ENCODE data around the gene C16orf82.

C16orf82 gene

DNA sequence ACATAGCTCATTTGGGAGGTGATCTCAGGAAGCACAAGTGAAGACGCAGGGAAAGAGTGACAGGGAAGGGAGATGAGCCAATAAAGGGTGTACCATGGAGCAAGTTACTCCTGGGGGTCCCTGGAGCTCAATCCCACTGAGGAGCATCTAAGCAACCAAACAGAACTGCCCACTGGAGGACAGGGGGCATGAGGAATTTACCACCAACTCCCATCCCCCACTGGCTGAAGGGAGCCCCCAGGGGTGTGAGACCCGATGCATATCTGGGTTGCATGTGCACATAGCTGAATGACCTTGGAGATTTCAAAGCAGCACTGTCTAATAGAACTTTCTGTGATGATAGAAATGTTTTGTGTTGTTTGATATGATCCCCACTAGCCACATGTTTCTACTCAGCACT is 29.6 kb downstream of the C16orf82 start:
- no peaks in the 10 kb centered on the region for H3K36me3 ChIP-seq (ENCODE audit: insufficient read depth, low read length)
- H3K9ac ChIP-seq (ENCODE audit: low read length): no peak overlapping the region
- no peaks in the 10 kb centered on the region for H3K27me3 ChIP-seq (ENCODE audit: insufficient read depth, low read length)
- no peaks in the 10 kb centered on the region for H3F3A ChIP-seq (ENCODE audit: insufficient read depth, low read length)
- TF ChIP-seq EZH2 (IDR thresholded peaks at IDR 0.05; ENCODE audit: borderline replicate concordance, low read length): no peak
- TF ChIP-seq, protein P1, sequence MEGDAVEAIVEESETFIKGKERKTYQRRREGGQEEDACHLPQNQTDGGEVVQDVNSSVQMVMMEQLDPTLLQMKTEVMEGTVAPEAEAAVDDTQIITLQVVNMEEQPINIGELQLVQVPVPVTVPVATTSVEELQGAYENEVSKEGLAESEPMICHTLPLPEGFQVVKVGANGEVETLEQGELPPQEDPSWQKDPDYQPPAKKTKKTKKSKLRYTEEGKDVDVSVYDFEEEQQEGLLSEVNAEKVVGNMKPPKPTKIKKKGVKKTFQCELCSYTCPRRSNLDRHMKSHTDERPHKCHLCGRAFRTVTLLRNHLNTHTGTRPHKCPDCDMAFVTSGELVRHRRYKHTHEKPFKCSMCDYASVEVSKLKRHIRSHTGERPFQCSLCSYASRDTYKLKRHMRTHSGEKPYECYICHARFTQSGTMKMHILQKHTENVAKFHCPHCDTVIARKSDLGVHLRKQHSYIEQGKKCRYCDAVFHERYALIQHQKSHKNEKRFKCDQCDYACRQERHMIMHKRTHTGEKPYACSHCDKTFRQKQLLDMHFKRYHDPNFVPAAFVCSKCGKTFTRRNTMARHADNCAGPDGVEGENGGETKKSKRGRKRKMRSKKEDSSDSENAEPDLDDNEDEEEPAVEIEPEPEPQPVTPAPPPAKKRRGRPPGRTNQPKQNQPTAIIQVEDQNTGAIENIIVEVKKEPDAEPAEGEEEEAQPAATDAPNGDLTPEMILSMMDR (IDR thresholded peaks at IDR 0.05; ENCODE audit: low read length): no peak
- H4K20me1 ChIP-seq (ENCODE audit: insufficient read depth, low read length): no peaks in the 10 kb centered on the region
- no peak overlapping the region for H3K4me3 ChIP-seq (ENCODE audit: low read depth, low read length, poor library complexity, severe bottlenecking)
- no peak overlapping the region for H3K27ac ChIP-seq (ENCODE audit: low read depth, low read length, poor library complexity, severe bottlenecking)
- no peaks in the 10 kb centered on the region for H3K9me3 ChIP-seq (ENCODE audit: low read length)
- no peaks in the 10 kb centered on the region for H3K9me2 ChIP-seq (ENCODE audit: low read depth, low read length)
- no peak overlapping the region for H2AFZ ChIP-seq (ENCODE audit: low read length)
- no peaks in the 10 kb centered on the region for H3K4me1 ChIP-seq (ENCODE audit: insufficient read depth, low read length, severe bottlenecking)
- H3K79me2 ChIP-seq (ENCODE audit: insufficient read depth, low read length): no peaks in the 10 kb centered on the region
- H3K4me2 ChIP-seq (ENCODE audit: low read length): no peak overlapping the region

DNA sequence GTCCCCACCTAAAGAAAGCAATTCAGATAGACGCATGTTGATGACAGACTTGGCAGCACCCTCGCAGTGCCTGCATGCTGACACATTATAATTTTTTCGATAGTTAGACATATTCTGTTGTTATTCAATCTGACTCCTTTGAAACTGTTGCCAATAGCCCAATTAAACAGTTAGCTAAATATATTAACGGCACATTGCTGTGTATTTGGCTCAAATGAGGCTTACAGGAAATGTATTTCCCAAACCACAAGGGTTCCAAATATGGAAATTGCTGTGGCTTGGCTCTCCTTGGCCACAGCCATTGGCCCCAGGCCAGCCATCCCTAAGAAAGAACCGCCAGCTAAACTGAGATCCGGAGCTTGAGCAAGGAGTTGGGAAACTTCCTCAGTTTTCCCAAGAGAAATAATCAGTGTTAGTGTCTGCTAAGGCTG is 31.1 kb downstream of the C16orf82 start:
- no peak for TF ChIP-seq EZH2 (IDR thresholded peaks at IDR 0.05; ENCODE audit: borderline replicate concordance, low read length)
- TF ChIP-seq, protein P1 (IDR thresholded peaks at IDR 0.05; ENCODE audit: low read length): no peak
- no peaks in the 10 kb centered on the region for H3K9me2 ChIP-seq (ENCODE audit: low read depth, low read length)
- no peaks in the 10 kb centered on the region for H3K9me3 ChIP-seq (ENCODE audit: low read length)
- no peak overlapping the region for H3K27ac ChIP-seq (ENCODE audit: low read depth, low read length, poor library complexity, severe bottlenecking)
- no peak overlapping the region for H3K4me2 ChIP-seq (ENCODE audit: low read length)
- no peaks in the 10 kb centered on the region for H3F3A ChIP-seq (ENCODE audit: insufficient read depth, low read length)
- H3K36me3 ChIP-seq (ENCODE audit: insufficient read depth, low read length): no peaks in the 10 kb centered on the region
- H3K4me1 ChIP-seq (ENCODE audit: insufficient read depth, low read length, severe bottlenecking): no peaks in the 10 kb centered on the region
- no peak overlapping the region for H3K4me3 ChIP-seq (ENCODE audit: low read depth, low read length, poor library complexity, severe bottlenecking)
- no peak overlapping the region for H3K9ac ChIP-seq (ENCODE audit: low read length)
- no peak overlapping the region for H2AFZ ChIP-seq (ENCODE audit: low read length)
- no peaks in the 10 kb centered on the region for H3K27me3 ChIP-seq (ENCODE audit: insufficient read depth, low read length)
- no peaks in the 10 kb centered on the region for H3K79me2 ChIP-seq (ENCODE audit: insufficient read depth, low read length)
- no peaks in the 10 kb centered on the region for H4K20me1 ChIP-seq (ENCODE audit: insufficient read depth, low read length)

DNA sequence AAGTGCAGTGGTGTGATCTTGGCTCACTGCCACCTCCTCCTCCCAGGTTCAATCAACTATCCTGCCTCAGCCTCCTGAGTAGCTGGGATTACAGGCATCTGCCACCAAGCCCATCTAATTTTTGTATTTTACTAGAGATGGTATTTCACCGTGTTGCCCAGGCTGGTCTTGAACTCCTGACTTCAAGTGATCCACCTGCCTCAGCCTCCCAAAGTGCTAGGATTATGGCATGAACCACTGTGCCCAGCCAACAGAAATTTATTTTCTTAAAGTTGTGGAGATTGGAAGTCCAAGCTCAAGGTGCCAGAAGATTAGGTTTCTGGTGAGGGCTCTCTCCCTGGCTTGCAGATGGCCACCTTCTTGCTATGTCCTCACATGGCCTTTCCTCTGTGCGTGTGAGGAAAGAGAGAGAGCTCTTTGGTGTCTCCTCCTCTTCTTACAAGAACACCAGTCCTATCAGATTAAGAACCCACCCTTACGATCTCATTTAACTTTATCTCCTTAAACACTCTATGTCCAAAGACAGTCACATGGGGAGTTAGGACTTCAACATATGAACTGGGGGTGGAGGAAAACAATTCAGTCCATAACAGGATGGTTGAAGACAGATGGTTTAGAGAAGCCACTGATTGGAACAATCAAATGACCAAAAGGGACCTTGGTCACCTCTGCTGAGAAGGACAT is 31.8 kb downstream of the C16orf82 start:
- no peaks in the 10 kb centered on the region for H3K79me2 ChIP-seq (ENCODE audit: insufficient read depth, low read length)
- no peaks in the 10 kb centered on the region for H3K9me2 ChIP-seq (ENCODE audit: low read depth, low read length)
- no peaks in the 10 kb centered on the region for H3K9me3 ChIP-seq (ENCODE audit: low read length)
- H4K20me1 ChIP-seq (ENCODE audit: insufficient read depth, low read length): no peaks in the 10 kb centered on the region
- TF ChIP-seq, protein P1 (IDR thresholded peaks at IDR 0.05; ENCODE audit: low read length): no peak
- TF ChIP-seq EZH2 (IDR thresholded peaks at IDR 0.05; ENCODE audit: borderline replicate concordance, low read length): no peak
- no peaks in the 10 kb centered on the region for H3K36me3 ChIP-seq (ENCODE audit: insufficient read depth, low read length)
- H3K4me3 ChIP-seq (ENCODE audit: low read depth, low read length, poor library complexity, severe bottlenecking): no peak overlapping the region
- no peak overlapping the region for H3K27ac ChIP-seq (ENCODE audit: low read depth, low read length, poor library complexity, severe bottlenecking)
- H3K9ac ChIP-seq (ENCODE audit: low read length): no peak overlapping the region
- no peak overlapping the region for H2AFZ ChIP-seq (ENCODE audit: low read length)
- H3K27me3 ChIP-seq (ENCODE audit: insufficient read depth, low read length): no peaks in the 10 kb centered on the region
- H3K4me1 ChIP-seq (ENCODE audit: insufficient read depth, low read length, severe bottlenecking): no peaks in the 10 kb centered on the region
- no peak overlapping the region for H3K4me2 ChIP-seq (ENCODE audit: low read length)
- H3F3A ChIP-seq (ENCODE audit: insufficient read depth, low read length): no peaks in the 10 kb centered on the region

All from OCI-LY1 (cell line).